HG03039 (cell line): ENCODE data around the gene TUBA8.
"Not testable (repeated sequence)": the region's sequence is repeated elsewhere in the genome, so short reads cannot be mapped to it uniquely, and the experiment has no call there.

Source experiments
- ATAC-seq: cut with Tn5 transposase; IDR thresholded peaks from one replicate; pipeline ENCODE4 v1.9.1; 2021; ENCODE audit warnings: mild to moderate bottlenecking, moderate library complexity; ENCODE audit not compliant: unreplicated experiment

TUBA8 gene

DNA sequence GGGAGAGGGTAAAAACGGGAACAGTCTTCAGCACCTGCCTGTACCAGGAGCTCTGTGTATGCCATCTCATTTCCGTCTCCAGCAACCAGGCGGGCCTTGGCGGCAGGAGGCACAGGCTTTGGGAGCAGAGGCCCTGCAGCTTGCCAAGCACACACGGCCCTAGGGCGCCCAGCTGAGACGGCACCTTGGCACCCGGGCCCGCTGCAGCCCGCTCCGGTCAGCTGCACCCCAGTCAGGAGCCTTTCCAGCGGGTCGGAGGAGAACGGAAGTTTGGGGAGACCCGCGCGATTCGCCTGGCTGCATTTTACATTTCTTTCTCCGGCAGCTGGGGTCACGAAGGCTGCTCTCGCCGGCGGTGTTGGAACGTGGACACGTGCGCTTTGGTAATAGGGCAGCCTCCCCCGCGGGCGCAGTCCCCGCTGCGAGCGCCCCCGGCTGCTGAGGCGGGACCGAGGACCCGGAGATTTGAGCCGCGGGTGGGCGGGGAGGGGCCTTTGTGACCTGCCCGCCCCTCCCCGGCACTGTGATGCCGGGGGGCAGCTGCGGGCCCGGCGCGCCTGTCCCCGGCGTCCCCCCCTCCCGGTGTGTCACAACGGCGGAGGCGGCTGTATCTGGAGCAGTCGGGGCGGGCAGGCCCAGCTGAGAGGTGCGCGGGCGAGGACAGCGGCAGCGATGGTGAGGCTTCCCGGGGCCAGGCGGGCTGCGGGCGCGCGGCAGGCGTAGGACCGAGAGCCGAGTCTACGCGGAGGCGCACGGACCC lies at the start of gene TUBA8:
Gene TUBA8, plus strand, starts transcription at position 616 of the 760 bp plus-strand sequence. Its CDS starts 57 bp downstream, at position 673.
- ATAC-seq = no peak

DNA sequence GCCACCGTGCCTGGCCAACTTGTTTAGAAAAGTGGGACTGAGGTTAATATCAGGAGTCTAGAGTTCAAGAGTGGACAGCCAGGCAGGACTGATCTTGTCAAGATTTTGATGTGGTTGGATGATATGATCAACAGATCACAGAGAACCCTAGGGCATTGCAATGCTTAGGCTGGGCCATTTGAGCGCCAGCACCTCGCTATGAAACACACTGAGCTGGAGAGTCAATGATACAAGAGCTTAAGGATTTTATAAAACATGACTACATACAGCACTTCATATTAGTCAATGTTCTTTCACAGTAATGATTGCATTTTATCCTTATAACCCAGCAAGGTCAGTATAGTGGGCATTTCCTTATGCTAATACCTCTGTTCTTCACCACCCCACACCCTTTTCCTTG lies 48.2 kb upstream of the TUBA8 start:
- ATAC-seq = no peak

DNA sequence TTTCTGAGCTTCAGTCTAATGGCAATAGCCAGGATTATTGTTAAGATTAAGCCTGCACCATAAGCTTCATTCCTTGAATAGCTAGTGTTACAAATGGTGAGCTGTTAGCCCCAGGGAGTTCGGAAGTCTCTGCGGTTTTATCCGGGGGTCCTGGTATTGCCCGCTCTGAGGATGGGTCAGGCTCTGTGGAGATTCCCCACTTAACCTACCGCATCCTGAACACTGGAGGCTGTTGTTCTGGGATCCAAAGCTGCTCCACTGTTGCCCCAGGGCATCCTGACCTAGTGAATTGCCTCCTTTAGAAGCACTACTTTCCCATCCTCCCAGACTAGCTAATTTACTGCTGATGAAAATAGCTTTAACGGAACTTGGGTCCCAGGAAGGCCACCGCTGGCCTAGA lies 47.3 kb upstream of the TUBA8 start:
- no peak for ATAC-seq

DNA sequence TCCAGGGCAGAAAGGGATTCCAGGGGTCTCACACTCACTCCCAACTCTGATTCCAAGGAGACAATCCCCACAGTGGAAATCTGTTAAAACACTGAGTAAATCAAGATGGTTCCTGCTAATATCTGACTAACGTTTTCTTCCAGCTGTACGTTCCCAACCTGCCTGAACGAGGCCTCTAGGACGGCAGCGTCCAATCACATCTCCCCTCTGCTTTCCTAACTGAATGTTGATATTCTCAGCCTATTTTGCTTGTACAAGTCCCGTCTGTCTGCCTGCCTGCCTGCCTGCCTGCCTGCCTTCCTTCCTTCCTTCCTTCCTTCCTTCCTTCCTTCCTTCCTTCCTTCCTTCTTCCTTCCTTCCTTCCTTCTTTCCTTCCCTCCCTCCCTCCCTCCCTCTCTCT lies 46.9 kb upstream of the TUBA8 start:
- ATAC-seq = not testable (repeated sequence)

DNA sequence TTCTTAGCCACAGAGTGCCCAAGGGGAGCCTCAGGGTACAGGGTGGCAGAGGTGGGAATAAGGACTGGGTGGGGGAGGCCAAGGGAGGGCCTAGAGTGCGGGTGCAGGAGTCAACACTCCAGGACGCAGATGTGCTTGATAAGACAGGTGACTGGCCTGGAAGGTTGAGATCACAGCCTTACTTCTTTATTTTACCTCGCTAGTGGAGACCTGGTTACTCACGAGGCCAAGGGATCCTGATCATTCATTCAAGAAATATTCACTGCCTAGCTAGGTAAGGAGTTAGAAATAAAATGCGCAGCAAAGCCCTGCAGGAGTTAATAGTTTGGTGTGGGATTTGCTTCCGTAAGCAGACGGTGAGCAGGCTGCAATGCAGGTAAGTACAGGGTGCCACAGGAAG lies 46.0 kb upstream of the TUBA8 start:
- ATAC-seq = no peak

DNA sequence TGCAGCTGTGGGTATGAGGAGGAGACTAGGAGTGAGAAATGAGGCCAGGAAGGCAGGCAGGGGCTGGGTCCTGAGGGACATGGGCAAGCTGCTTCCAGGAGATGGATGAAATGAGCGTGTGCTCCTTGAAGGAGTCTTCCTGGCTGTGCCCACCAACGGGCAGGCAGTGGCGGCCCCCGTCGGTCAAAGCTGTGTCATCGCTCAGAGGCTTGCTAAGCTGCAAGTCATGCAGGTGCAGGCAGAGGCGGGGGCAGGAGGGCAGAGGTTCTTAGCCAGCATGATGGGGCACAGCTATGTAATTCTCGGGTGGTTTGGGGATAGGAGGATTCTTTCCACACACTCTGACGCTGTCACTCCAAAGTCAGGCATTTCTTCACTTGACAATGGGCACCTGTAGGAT lies 45.4 kb upstream of the TUBA8 start:
- no peak for ATAC-seq

DNA sequence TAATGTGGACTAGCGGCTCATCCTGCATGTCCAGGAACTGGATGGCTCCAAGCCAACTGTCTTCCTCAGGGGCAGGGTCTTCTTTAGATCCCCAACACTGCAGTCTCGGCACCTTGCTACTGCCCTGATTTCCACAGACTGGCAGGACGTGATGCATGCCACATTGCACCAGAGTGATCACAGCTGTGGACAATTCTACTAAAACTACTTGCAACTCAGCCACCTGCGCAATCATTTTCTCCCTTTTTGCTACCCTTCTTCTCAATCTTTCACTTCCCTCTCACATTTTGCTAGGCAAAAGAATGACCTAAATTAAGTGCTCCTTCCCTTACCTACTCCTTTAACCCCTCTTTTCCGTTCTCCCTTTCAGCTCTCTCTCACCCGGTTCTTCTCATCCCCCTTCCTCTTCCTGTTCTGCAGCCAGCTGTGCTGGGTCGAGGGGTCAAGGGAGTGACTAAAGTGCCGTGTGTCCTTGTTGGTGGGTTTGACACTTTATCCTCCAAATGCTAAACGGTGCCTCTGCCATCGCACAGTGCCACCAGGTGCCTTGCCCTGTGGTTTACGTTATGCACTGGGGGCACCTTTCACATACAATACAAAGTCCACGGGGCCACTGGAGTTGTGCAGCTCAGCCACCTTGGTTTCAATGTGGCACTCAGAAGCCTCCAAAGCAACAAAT lies 44.3 kb upstream of the TUBA8 start:
- no peak for ATAC-seq

DNA sequence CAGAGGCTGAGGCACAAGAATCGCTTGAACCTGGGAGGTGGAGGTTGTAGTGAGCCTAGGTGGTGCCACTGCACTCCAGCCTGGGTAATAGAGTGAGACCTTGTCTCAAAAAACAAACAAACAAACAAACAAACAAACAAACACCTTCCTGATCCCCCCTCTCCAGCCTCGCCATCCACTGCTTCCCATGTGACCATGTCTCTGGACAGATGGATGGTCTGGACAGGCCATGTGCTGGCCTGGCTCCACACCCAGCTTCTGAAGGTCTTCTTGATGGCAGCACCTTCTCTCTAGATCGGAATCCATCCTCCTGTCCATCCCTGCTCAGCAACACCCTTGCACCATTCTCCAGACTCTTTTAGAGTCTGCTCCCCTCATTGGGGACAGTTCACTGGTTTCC lies 43.5 kb upstream of the TUBA8 start:
- ATAC-seq = no peak

DNA sequence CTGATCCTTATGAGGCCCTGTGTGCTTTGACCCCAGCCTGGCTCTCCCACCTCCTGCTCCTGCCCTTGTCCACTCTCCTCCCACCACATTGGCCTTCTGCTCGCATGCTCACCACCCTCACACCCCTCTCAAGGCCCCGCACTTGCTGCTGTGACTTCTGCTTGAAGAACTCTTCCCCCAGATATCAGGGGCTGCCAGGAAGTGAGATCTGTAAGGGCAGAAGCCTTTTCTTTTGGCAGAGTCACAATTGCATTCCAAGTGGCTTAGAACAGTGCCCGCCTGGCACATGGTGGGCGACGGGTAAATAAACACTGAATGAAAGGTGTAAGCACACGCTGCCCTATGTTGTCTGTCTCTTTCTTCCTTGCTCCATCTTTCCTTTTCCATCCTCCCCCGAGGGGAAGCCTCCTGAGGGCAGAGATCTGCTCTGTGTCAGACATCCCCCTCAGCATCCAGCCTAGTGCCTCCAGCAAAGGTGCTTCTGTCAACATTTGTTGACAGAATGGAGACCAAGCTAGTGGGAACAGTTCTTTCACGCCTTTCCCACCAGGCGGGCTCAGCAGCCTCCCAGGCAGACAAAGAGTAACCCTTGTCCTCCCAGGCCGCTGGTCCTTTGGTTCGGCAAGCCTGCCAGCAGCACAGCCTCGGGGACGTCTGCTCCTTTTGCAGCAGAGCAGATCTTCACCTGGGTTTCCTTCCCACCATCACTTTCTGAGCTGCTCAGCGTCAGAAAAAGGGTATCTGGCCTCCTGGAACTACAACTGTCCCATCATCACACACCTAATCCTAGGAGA lies 42.9 kb upstream of the TUBA8 start:
- no peak for ATAC-seq

DNA sequence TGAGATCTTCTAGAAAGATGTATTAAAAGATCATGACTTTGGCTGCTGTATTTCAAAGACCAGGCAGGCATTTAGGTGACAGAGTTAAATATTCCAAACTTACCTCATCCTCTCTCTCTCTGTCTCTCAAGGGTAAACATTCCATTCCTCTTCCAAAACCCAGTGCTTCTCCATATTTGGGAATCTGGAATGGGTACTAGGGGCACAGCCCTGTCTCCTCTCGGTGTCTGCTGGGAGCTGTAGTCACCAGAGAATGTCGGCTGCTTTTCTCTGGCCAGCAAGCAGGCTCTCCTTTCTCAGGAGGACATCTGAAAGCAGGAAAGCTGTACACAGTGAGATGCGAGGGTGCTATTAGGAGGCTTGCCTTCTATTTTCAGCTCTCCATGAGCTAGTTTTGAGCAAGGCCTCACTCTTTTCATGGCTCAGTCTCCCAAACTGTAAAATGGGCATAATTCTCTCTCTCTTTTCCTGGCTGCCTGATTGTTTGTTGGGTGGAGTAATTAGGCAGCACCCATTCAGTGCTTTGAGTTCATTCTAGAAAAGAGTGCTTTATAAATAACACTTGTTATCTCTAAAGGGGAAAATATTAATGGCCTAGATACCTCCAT lies 42.1 kb upstream of the TUBA8 start:
- no peak for ATAC-seq

DNA sequence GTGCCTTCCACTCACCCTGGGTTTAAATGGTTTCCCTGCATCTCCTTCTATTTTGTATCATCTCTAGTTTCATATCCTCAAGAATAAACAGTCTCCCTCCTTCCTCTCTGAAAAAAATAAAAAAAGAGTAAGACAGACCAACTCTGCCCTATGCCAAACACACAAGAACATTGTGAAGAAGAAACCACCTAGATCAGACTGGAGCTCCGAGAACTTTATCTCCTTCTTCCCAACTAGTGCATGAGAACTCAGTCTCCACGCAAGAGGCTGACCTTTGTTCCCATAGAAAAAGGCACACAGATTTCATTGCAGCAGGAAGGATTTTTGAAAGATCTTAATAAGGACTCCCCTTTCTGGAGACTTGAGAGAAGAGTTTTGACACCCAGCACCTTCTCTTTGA lies 41.6 kb upstream of the TUBA8 start:
- ATAC-seq = no peak

DNA sequence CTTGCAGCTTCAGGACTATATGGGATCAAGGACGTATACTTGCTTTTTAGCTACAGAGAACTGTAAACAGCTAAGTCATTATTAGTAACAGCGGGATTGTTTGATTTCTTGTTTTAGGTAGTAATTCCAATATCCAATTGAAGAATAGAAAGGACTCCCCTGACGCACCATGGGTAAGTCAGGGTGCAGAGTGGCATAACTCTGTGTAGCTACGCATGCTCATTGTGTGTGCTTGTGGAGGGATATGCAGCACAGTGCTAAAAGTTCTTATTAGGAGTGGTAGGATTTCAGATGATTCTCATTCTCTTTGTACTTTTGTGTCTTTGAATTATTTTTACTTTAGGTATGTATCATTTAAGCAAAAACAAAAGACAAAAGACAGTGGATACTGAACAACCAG lies 40.6 kb upstream of the TUBA8 start:
- ATAC-seq = no peak

DNA sequence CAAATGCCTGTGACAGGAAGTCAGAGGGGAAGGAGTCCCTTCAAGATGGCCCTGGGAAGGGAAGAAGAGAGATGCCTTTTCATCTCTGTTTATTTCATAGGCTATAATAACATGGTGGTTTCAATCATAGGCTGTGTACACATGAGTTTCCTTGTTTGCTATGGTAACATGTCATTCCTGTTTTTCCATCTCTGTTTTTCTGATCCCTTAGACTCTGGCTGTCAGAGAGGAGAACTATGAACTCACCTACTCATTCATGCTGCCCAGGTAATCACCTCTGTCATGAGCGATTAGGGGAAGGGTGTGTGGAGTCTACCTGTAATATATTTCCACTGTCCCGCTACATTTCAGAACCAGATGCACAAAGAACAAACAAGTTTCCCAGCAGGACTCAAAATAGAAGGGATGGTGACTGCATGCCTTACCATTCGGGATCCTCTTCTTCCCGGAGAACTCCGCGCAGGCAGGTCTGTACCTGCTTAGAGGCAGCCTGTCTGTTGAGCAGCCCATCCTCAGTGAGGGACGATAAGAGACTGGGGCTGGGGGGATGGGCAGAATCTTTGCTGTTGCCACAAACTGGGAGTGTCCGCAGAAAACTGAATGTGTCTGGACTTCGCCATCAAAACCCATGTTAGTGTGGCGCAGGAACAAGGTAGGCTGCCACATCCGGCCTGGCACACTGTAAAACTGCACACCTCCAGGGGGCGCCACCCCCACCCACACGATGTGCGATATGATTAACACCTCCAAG lies 39.9 kb upstream of the TUBA8 start:
- ATAC-seq = no peak

DNA sequence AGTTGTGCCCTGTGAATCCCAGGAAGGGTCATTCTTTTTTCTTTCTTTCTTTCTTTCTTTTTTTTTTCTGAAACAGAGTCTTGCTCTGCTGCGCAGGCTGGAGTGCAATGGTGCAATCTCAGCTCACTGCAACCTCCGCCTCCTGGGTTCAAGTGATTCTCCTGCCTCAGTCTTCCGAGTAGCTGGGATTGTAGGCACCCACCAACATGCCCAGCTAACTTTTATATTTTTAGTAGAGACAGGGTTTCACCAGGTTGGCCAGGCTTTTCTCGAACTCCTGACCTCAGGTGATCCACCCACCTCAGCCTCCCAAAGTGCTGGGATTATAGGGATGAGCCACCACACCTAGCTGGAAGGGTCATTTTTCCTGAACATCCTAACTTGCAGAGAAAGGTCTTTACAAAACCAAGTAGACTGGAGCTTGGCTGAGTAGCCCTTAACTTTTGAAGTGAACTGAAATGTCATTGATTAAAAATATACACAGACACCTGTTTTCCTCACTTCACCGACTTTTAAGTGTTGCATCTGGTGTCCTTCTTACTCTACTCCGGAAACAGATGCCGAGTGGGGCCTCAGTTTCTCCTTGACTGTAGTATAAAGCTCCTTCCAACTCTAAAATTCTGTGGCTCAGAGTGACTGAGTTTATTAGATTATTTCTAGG lies 39.2 kb upstream of the TUBA8 start:
- ATAC-seq = not testable (repeated sequence)

DNA sequence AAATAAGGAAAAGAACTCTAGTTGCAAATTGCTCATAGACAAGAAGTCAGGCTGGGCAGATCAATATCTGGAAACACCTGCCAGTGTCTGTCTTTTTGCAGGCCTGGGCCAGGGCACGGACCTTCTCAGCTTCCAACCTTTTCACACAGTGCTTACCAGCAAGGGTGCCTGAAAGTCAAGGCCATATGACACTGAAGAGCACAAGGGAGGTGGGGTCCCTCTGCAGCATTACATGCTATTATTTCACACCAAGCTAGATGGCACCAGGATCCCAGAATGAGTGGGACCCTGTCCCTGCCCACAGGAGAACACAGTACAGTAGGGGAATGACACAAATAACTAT lies 38.7 kb upstream of the TUBA8 start:
- ATAC-seq = no peak

DNA sequence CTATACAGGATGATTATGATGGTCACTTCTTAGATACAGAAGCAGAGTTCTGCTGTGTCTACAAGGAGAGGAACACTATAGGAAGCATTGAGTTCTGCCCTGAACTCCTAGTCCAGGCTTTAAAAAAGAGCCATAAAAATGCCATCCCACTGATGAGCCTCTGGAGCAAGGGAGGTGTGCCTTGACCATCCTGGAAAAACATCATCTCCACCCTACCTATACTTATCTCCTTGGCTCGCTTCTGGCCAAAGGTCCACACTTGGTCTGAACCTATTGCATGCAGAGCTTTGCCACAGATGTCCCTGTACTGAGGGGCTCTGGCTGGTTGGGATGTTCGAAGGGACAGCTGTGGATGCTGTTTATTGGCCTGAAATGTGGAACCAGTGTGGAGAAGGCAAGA lies 37.1 kb upstream of the TUBA8 start:
- no peak for ATAC-seq

DNA sequence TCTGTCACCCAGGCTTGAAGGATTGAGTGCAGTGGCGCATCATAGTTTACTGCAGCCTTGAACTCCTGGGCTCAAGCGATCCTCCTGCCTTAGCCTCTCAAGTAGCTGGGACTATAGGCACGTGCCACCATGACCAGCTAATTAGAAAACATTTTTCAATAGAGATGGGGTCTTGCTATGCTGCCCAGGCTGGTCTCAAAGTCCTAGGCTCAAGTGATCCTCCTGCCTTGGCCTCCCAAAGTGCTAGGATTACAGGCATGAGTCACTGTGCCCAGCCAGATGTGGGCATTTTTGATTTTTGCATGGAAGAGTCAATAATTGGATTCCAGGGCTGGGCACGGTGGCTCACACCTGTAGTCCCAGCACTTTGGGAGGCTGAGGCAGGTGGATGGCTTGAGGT lies 36.7 kb upstream of the TUBA8 start:
- ATAC-seq = not testable (repeated sequence)

DNA sequence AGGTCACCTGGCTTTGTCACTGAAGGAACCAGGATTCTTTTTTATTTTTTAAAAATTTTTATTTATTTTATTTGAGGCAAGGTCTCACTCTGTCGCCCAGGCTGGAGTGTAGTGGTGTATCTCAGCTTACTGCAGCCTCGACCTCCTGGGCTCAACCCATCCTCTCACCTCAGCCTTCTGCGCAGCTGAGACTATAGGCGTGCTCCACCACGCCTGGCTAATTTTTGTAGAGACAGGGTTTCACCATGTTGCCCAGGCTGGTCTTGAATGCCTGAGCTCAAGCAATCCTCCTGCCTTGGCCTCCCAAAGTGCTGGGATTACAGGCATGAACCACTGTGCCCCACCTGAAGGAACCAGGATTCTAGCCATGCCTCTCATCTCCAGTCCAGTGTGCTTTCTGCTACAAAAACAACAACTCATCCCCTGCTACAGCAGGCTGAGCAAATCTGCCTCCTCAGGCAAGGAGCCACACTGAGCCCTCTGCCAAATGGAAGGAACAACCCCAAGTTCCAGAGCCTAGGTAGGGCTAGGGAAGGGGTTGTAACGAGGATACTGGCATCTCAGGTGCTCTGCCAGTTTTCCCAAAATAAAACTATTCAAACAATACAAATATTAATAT lies 35.4 kb upstream of the TUBA8 start:
- no peak for ATAC-seq

DNA sequence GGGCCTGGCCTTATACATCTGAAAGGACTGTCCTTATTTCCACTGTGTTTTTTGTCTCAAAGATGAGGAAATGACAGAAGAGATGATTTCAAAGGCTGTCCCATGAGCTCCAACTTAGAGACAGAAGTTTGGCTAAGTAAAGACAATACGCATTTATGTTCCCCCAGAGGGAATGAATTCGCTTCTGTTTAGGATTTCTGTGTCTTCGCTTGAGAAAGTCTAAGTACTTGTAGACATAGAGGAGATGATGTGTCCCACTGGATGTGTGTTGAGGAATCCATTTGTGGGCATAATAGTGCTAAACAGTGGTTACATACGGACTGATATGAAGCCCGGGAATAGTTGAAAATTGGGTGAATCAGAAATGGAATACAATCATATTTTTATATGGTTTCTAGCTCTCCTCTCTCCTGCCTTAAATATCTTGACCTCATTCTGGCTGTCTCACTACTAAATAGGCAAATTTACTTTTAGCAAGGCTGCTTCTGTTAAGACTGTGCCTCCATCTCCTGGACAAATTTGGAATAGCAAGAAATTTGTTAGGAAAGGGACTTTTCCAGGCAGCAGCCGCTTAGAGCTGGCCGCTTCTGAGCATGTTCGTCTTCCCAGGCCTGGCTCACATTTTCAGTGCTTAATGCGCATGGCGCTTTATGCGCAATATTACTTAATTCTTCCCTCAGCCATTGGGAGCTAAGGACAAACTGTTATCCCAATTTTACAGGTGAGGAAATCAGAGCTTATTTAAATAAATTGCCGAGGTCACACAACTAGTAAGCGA lies 34.7 kb upstream of the TUBA8 start:
- ATAC-seq = no peak
